ENCODE results near the gene TBC1D10A. TPM values are rescaled to one million over a fixed set of nuclear protein-coding genes. Genes with fewer than 3 reads are reported as not detected.

The TBC1D10A gene
- total RNA-seq, 2 experiments from 2014 or later, result 20.5 to 21.1 TPM

DNA sequence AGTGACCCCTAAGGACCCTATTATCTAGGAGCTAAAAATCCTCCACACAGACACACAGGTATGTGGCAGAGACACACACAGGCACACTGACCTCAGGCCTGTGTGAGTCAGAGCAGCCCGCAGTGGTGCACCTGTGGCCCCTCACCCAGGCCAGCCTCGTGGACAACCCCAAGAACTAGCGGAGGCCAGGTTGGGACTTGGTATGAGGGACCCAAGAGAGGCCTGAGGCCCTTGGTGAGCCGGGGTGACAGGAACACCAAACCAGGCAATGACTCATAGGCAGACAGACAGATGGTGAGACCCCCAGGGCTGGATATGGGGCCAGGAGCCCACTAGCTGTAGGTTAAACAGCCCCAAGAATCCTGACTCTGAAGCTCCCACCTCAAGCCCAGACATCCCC, 43.4 kb downstream of the TBC1D10A start:
- H3K27me3 Mint-ChIP-seq, result no peaks in the 10 kb centered on the region
- H3K27ac Mint-ChIP-seq, result peak overlapping the region; percentile 4
- DNase-seq (no peak), ATAC-seq (no peak)
- TF ChIP-seq, protein P1, sequence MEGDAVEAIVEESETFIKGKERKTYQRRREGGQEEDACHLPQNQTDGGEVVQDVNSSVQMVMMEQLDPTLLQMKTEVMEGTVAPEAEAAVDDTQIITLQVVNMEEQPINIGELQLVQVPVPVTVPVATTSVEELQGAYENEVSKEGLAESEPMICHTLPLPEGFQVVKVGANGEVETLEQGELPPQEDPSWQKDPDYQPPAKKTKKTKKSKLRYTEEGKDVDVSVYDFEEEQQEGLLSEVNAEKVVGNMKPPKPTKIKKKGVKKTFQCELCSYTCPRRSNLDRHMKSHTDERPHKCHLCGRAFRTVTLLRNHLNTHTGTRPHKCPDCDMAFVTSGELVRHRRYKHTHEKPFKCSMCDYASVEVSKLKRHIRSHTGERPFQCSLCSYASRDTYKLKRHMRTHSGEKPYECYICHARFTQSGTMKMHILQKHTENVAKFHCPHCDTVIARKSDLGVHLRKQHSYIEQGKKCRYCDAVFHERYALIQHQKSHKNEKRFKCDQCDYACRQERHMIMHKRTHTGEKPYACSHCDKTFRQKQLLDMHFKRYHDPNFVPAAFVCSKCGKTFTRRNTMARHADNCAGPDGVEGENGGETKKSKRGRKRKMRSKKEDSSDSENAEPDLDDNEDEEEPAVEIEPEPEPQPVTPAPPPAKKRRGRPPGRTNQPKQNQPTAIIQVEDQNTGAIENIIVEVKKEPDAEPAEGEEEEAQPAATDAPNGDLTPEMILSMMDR (IDR thresholded peaks at IDR 0.05), result no peak
- no peak overlapping the region for H3K4me3 Mint-ChIP-seq
- CTCF ChIA-PET, result interaction anchor here (0.9 to 19.3 kb wide), 7 partner anchors 13 to 175 kb away, joined by 3 to 472 read pairs (median 6); partner anchors contain the start of genes OSM, RNF215 and SEC14L2
- H3K4me1 Mint-ChIP-seq (ENCODE audit: low read depth), result peaks cover 29% of the 10 kb centered on the region
- H3K9me3 Mint-ChIP-seq, result no peaks in the 10 kb centered on the region
- no peaks in the 10 kb centered on the region for H3K36me3 Mint-ChIP-seq (ENCODE audit: low read depth)
- POLR2A ChIA-PET, result interaction anchor here (0.5 to 1.6 kb wide), 4 partner anchors 18 to 423 kb away, joined by 3 to 6 read pairs (median 4); partner anchors contain the start of gene OSM
- intact Hi-C loops (cut with micrococcal nuclease), result loop anchor here (10.0 kb wide), 1 partner anchor 179 kb away; no protein-coding TSS in a partner anchor

DNA sequence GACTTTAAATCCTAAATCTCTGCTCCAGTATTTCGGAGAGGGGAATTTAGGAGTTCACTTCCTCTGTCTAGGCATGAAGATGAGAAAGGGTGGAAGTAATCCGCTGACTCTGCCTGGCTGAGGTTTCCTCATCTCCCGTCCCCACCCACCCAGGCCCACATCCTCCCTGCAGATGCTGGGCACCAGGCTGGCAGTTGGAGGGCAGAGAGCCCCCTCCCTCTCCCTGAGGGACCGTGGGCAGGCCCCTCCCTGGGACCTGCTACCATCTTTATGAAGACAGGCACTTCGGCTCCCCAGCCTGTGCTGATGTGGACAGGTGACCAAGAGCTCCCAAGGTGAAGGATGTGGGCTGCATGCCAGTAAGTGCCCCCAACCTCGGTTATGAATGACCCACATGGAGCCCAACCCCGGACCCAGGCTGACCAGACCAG, 44.1 kb downstream of the TBC1D10A start:
- no peaks in the 10 kb centered on the region for H3K27me3 Mint-ChIP-seq

DNA sequence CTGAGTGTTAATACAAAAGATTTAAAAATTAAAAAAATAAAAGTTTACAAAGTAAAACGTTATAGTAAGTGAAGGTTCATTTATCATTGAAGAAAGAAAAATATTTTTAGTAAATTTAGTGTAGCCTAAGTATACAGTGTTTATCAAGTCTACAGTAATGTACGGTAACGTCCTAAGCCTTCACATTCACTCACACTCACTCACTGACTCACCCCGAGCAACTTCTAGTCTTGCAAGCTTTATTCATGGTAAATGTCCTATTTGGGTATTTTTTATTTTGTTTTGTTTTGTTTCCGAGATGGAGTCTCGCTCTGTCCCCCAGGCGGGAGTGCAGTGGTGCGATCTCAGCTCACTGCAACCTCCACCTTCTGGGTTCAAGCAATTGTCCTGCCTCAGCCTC, 46.2 kb downstream of the TBC1D10A start:
- ChIA-PET CTCF (interaction anchor here (0.7 to 5.0 kb wide), 13 partner anchors 8 to 180 kb away, joined by 3 to 18 read pairs (median 4); partner anchors contain the start of genes CASTOR1 and RNF215), POLR2A (interaction anchor here (1.0 to 3.8 kb wide), 2 partner anchors 17 to 146 kb away, joined by 4 to 14 read pairs; no protein-coding TSS in a partner anchor)
- H3K27ac Mint-ChIP-seq, result no peak overlapping the region
- no peak overlapping the region for H3K4me3 Mint-ChIP-seq
- TF ChIP-seq, protein P1 (IDR thresholded peaks at IDR 0.05), result no peak
- no peaks in the 10 kb centered on the region for H3K9me3 Mint-ChIP-seq
- DNase-seq (no peak), ATAC-seq (no peak)
- peaks cover 36% of the 10 kb centered on the region for H3K4me1 Mint-ChIP-seq (ENCODE audit: low read depth)
- H3K27me3 Mint-ChIP-seq, result no peaks in the 10 kb centered on the region
- no peaks in the 10 kb centered on the region for H3K36me3 Mint-ChIP-seq (ENCODE audit: low read depth)
- intact Hi-C loops (cut with micrococcal nuclease), result loop anchor here (10.0 kb wide), 1 partner anchor 176 kb away; no protein-coding TSS in a partner anchor

More for the DNA sequence above, 44.1 kb downstream of the TBC1D10A start:
- POLR2A ChIA-PET, result interaction anchor here (0.5 to 1.6 kb wide), 3 partner anchors 17 to 423 kb away, joined by 3 to 6 read pairs (median 5); partner anchors contain the start of gene OSM
- TF ChIP-seq, protein P1 (IDR thresholded peaks at IDR 0.05), result no peak
- intact Hi-C loops (cut with micrococcal nuclease), result loop anchor here (10.0 kb wide), 1 partner anchor 178 kb away; no protein-coding TSS in a partner anchor
- CTCF ChIA-PET, result interaction anchor here (0.9 to 19.3 kb wide), 5 partner anchors 12 to 107 kb away, joined by 3 to 472 read pairs (median 12); partner anchors contain the start of genes OSM, RNF215 and SEC14L2
- H3K4me1 Mint-ChIP-seq (ENCODE audit: low read depth), result peaks cover 26% of the 10 kb centered on the region
- no peak for ATAC-seq
- DNase-seq, result no peak
- H3K36me3 Mint-ChIP-seq (ENCODE audit: low read depth), result no peaks in the 10 kb centered on the region
- H3K9me3 Mint-ChIP-seq, result no peaks in the 10 kb centered on the region
- no peak overlapping the region for H3K4me3 Mint-ChIP-seq
- H3K27ac Mint-ChIP-seq, result no peak overlapping the region

DNA sequence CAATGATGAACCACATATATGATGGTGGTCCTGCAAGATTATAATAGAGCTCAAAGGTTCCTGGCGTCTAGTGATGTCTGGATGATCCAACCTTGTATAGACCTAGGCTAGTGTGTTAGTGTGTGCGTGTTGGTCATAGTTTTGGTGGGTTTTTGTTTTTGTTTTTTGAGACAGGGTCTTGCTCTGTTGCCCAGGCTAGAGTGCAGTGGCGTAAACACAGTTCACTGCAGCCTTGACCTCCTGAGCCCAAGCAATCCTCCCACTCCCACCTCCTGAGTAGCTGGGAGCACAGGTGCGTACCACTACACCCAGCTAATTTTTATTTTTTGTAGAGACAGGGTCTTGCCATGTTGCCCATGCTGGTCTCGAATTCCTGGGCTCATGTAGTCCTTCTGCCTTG, 46.8 kb downstream of the TBC1D10A start:
- no peaks in the 10 kb centered on the region for H3K36me3 Mint-ChIP-seq (ENCODE audit: low read depth)
- no peaks in the 10 kb centered on the region for H3K27me3 Mint-ChIP-seq
- DNase-seq (no peak), ATAC-seq (no peak)
- intact Hi-C loops (cut with micrococcal nuclease), result loop anchor here (10.0 kb wide), 1 partner anchor 175 kb away; no protein-coding TSS in a partner anchor
- ChIA-PET POLR2A (interaction anchor here (0.7 to 3.8 kb wide), 5 partner anchors 9 to 147 kb away, joined by 3 to 14 read pairs (median 4); no protein-coding TSS in a partner anchor), CTCF (interaction anchor here (0.7 to 5.0 kb wide), 15 partner anchors 8 to 179 kb away, joined by 3 to 18 read pairs (median 4); partner anchors contain the start of genes CASTOR1 and RNF215)
- no peaks in the 10 kb centered on the region for H3K9me3 Mint-ChIP-seq
- TF ChIP-seq, protein P1 (IDR thresholded peaks at IDR 0.05), result no peak
- no peak overlapping the region for H3K27ac Mint-ChIP-seq
- H3K4me1 Mint-ChIP-seq (ENCODE audit: low read depth), result peaks cover 42% of the 10 kb centered on the region
- H3K4me3 Mint-ChIP-seq, result no peak overlapping the region
